K562 (cell line): ENCODE data around the gene NDUFB8.

Experiments used
- CTCF ChIP-seq, 3 experiments: IDR thresholded peaks in 2 of 3; conservative IDR thresholded peaks in 1 of 3; 2 replicates each; pipeline ENCODE4 v1.5.1; 2011 to 2012; ENCODE audit warnings: low read length in 3 of 3, mild to moderate bottlenecking in 3 of 3, control low read depth in 2 of 3, improper control_type of control experiment in 1 of 3, inconsistent platforms in 1 of 3, low read depth in 1 of 3, mixed read lengths in 1 of 3, moderate library complexity in 1 of 3; ENCODE audit not compliant: insufficient read depth in 2 of 3
- GMEB1 ChIP-seq: fragments of 250-450 bp; sonication (Bioruptor Pico); IDR thresholded peaks from 2 replicates; pipeline ENCODE4 v1.4.0; 2020; ENCODE audit warnings: mild to moderate bottlenecking
- HIVEP1 ChIP-seq: fragments of 250-450 bp; sonication (Bioruptor Pico); IDR thresholded peaks from 2 replicates; pipeline ENCODE4 v1.4.0; 2020; ENCODE audit warnings: mild to moderate bottlenecking
- POLR2AphosphoS5 ChIP-seq: IDR thresholded peaks from 2 replicates; pipeline ENCODE4 v1.6.1; 2011; ENCODE audit warnings: mild to moderate bottlenecking, low read depth, low read length, moderate library complexity; ENCODE audit not compliant: control insufficient read depth, insufficient read depth
- RAD21 ChIP-seq, 2 experiments: fragments of 250-450 bp in 1 of 2; fragments of 450-650 bp in 1 of 2; sonication (Bioruptor Pico) in 1 of 2; formaldehyde crosslinking in 1 of 2; IDR thresholded peaks in 1 of 2; conservative IDR thresholded peaks in 1 of 2; 2 replicates each; pipeline versions ENCODE4 v1.4.0 to v1.8.0; 2020 to 2022; ENCODE audit warnings: mild to moderate bottlenecking in 2 of 2, moderate library complexity in 1 of 2
- TAF1 ChIP-seq: IDR thresholded peaks from 2 replicates; pipeline ENCODE4 v1.6.1; 2011; ENCODE audit warnings: mild to moderate bottlenecking, low read length, moderate library complexity; ENCODE audit not compliant: insufficient read depth, control insufficient read depth, severe bottlenecking; ENCODE audit errors: extremely low read depth
- ZFP36 ChIP-seq: fragments of 150-350 bp; IDR thresholded peaks from 2 replicates; pipeline ENCODE4 v1.6.1; 2018; ENCODE audit warnings: low read length, low read depth; ENCODE audit not compliant: partially characterized antibody
- ZNF609 ChIP-seq: sonication (generic); formaldehyde crosslinking; IDR thresholded peaks from 2 replicates; pipeline ENCODE4 v1.8.1; 2023; ENCODE audit warnings: missing genetic modification reagents, mild to moderate bottlenecking, borderline replicate concordance

GRCh38 chr10:100570506-100570905, 40.8 kb upstream of the NDUFB8 start:
- TF ChIP-seq ZFP36 (no peak), TAF1 (no peak), POLR2AphosphoS5 (no peak), GMEB1 (CRISPR knock-in tag) (no peak), RAD21 (CRISPR knock-in tag; conservative IDR thresholded peaks at IDR 0.05 in 1 of 2, IDR thresholded peaks at IDR 0.05 in 1 of 2) (no peak), CTCF (IDR thresholded peaks at IDR 0.05 in 2 of 3, conservative IDR thresholded peaks at IDR 0.05 in 1 of 3; ENCODE audit: insufficient read depth in 2 of 3, low read depth in 1 of 3, low read length in 3 of 3) (no peak), ZNF609 (CRISPR knock-in tag) (no peak), HIVEP1 (CRISPR knock-in tag) (no peak)
